ENCODE data around the gene CNGB1.
"Not testable (repeated sequence)": the region's sequence is repeated elsewhere in the genome, so short reads cannot be mapped to it uniquely, and the experiment has no call there.

The CNGB1 gene

DNA sequence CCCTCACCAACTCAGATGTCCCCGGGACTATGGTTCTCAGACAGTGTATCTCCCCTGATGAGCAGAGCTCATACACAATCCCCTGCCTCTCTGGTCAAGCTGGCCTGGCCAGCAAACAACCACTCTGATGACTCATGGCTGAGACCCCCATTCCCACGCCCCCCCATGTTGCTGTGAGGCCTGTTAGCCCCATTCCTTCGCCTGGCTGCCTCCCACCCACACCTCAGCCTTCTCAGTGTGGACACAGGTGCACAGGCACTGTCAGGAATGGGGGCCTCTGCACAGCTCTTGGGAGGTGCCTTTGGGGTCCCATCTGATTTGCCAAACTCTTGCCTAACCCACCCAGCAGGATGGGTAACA lies 80.2 kb downstream of the CNGB1 start:
- DNase-seq (ENCODE audit: low read depth in 1 of 2, low spot score in 1 of 2), result no peak

DNA sequence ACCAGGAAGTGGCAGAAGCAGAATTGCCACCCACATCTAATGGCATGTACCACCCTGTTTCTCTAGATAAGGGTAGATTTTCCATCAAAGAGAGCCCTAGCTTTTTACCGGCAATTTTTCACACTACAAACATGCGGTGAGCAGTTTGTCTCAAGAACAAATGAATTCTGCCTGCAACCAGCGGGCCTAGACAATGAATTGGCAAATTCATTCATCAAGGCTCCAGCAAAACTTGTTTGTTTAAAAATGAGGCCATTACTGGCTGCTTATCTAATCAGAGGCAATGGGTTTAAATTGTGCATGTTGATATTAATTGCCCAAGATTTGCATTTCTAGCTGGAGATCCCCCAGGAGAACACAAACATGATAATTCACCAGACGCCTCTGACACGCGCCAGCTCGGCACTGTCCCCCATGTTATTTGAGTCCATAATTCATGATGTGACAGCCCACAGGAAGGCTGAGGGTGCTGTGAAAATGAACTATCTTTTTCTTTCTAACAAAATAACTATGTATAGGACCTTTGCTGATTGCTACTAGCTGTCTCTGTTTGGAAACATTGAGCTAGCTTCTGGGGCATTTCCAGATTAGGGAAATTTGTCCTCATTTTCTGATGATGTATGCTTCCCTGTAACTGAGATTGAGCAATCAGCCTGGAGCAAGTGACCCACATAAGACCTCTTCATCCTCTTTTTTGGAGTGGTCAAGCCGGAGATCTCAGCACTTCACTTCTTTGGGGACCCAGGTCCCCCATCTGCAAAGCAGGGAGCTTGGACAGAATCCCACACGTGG lies 80.8 kb downstream of the CNGB1 start:
- DNase-seq (ENCODE audit: low read depth in 1 of 2, low spot score in 1 of 2), result no peak

DNA sequence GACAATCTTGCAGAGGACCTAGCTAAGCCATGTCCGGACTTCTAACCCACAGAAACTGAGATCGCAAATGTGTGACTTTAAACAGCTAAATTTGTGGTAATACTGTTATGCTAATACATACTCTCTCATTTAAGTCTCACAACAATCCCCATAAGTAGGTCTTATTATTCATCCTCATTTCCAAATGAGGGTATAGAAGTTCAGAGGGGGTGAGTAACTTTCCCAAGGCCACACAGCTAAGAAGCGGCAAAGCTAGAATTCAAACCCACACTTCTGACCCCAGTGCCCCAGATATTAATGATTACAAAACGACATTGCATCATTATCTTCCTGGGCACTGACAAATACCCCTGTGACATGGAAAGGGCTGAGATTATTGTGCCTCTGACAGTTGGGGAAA lies 81.4 kb downstream of the CNGB1 start:
- no peak for DNase-seq (ENCODE audit: low read depth in 1 of 2, low spot score in 1 of 2)

DNA sequence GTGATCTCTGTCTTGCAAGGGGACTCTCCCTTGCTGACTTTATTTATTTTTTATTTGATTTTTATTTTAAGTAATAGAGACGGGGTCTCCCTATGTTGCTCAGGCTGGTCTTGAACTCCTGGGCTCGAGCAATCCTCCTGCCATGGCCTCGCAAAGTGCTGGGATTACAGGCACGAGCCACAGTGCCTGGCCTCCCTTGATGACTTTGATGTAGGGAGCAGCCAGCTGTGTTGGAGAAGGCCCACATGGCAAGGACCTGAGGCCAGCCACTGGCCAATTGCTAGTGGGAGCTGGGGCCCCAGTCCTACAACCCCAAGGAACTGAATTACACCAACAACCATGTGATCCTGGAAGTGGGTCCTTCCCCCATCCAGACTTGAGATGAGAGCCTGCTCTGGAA lies 81.8 kb downstream of the CNGB1 start:
- DNase-seq (ENCODE audit: low read depth in 1 of 2, low spot score in 1 of 2), result no peak

DNA sequence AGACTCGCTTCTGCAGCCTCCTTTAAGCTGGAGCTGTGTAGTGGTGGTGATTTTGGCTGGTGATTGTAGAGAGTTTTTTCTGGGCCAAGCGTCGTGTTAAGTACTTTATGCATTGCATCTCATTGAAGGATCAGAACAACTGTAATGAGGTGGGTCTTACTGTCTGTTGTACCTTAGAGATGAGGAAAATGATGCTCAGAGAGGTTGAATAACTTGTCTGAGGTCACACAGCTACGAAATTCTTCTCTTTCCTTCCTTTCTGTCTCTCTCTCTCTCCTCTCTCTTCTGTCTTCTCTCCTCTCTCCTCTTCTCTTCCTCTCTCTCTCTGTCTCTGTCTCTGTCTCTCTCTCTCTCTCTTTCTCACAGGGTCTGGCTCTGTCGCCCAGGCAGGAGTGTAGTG lies 82.8 kb downstream of the CNGB1 start:
- no peak for DNase-seq (ENCODE audit: low read depth in 1 of 2, low spot score in 1 of 2)

DNA sequence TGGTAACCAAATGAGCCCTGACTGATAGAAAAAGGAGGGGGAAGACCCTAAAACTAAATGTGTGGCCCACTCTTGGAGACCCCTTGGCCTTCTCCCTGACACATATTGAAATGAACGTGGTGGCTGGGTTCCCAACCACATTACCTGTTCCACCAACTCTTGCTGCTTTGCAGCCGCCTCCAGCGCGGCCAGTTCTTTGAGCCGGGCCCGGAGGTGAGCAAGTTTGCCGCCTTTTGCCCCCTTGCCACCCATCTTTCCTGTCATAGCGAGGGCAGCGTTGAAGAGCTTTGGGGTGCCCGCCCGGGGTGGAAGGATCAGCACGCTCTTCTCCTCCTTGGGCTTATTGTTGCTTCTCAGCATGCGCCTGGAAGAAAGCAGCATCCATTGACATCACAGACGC lies 83.2 kb downstream of the CNGB1 start:
- no peak for DNase-seq (ENCODE audit: low read depth in 1 of 2, low spot score in 1 of 2)

DNA sequence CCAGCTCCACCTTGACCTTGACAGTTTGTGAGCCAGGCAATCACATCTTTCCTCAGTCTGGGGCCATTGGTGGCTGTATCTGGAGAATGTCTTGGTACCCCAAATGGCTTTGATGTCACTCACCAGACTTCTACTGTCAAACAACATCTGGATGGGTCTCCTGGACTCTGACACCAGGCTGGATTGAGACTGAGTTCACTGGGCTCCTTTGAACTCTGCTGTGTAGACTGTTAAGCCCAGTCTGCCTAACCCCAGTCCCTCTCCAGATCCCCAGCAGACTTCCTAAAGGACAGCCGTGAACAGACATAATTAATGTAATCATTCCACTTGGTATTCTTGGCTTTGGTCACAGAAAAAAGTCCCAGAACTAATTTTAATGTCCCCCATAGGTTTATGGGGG lies 84.5 kb downstream of the CNGB1 start:
- no peak for DNase-seq (ENCODE audit: low read depth in 1 of 2, low spot score in 1 of 2)

DNA sequence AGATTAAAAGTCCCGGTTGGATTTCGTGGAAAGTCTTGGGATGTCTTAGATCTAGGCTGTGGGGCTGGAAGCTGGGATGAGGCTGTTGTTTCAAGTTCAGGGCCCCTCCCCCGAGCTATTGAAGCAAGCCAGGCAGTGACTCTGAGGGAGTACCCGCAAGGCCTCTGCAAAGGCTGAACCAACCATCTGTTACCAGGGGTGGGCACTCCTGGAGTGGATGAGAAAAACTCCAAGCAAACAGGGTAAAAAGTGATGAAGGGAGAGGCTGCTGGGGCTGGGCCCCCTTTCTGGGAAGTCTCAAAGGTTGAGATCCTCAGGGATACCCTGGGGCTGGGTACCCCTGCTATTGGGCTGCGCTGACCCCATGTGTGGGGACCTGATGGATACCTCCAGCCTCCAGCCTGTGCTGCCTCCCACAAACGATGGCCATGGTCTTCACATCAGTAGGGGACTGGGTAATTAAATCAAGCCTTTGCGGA lies 86.2 kb downstream of the CNGB1 start:
- no peak for DNase-seq (ENCODE audit: low read depth in 1 of 2, low spot score in 1 of 2)

DNA sequence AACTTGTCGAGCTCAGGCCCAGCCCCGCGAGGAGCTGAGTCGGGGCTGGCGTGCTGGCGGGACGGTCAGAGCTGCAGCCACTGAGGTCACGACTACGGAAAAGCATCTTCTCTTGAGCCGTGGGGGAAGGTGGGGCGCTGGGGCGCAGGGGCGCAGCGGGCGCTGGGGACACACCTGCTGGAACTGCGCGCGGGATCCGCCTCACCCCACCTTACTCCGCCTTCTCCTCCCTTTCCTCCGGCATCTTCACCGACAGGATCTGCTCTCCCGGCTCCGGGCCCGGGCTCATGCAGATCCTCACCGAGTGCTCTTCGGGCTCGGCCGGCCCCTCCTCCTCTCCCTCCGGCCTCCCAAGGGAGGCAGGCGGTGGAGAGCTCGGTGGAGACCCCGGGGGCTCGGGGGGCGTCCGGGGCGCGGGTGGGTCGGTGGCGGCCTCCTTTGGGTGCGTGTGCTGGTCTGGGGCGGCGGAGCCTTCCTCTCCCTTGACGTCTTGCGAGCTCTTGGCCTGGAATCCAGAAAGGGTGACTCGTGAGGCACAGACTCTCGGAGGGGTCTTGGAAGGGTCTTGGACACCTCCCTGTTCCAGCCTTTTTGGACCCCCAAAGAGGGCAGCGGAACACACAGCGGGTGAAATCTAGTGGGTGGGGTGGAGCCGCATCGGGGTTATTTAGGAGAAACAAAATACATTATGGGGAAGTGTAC lies 86.8 kb downstream of the CNGB1 start:
- no peak for DNase-seq (ENCODE audit: low read depth in 1 of 2, low spot score in 1 of 2)

DNA sequence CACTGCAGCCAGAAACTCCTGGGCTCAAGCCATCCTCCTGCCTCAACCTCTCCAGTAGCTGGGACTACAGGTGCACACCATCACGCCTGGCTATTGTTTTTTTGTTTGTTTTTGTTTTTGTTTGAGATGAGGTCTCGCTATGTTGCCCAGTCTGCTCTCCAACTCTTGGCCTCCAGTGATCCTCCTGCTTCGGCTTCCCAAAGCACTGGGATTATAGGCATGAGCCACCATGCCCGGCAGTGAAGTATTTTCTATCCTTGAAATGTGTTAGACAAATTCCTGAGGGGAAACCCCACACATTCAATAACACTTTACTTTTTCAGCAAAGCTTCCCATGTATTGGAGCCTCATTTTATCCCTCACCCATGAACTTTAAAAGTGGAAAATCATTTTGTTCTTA lies 87.4 kb downstream of the CNGB1 start:
- DNase-seq (ENCODE audit: low read depth in 1 of 2, low spot score in 1 of 2), result no peak

DNA sequence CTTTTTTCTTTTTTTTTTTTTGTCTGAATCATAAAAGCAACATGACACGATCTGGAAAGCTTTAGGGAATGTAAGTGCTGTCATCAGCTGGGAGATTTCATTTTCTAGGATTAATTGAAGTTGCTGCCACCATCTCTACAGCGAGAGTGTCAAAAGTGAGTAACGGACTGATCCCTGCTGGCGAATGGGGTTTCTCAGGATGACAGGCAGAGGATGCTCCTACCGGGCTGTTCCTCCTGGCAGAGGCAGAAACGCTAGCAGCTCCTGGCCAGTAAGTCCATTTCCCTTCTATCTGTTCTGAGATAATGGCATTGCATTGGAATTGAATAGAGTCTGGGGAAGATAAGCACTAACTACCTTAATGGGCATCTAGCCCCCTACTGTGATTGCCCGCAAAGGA lies 88.1 kb downstream of the CNGB1 start:
- no peak for DNase-seq (ENCODE audit: low read depth in 1 of 2, low spot score in 1 of 2)

DNA sequence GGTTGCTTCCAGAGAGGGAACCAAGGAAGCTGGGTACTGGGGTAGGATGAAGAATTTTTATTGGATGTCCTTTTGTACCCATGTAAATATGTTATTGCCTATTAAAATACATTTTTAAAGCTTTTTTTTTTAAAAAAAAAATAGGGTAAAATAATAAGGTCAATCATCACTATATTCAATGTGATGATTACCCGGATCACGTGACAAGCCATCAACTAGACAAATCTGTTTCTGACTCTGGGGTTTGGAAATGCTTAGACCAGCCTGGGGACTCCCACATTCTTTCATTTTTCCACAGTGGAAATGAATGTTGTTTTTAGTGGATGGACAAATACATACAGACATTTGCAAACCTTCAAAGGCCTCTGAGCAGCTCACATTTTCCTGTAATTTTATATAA lies 88.7 kb downstream of the CNGB1 start:
- no peak for DNase-seq (ENCODE audit: low read depth in 1 of 2, low spot score in 1 of 2)

DNA sequence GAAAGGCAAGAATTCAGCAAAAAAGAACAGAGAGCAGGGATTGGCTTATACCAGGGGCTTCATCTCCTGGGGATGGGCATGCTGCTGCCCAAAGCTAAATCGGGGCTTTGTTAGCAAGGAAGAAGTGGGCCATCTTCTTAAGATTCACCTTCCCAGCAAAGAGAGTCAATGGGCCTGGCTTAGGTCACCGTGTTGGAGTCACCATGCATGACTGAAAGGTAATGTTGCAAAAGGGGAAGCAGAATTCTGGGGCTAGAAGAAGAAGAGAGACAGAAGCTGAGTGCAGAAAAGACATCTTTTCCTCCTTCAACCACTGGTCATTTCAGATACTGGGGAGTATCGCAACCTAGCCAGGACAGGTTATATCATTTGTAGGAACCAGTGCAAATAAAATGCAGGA lies 92.3 kb downstream of the CNGB1 start:
- DNase-seq (ENCODE audit: low read depth in 1 of 2, low spot score in 1 of 2), result no peak

DNA sequence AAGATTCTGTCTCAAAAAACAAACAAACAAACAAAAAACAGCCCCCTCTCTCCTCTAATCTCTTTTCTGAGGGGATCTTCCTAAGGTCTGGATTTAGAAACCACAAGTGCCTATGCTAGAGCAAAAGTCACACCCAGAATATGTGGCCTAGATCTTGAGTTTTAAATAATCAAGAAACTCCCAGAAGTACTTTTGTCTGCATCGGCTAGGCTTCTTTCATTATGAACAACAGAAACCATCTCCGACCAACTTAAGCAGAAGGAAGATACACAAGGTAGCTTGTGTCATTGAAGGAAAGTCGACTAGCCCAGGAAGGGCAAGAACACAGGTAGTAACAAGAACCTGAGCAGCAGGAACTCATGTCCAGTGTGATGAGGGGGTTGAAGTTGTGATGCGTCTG lies 94.7 kb downstream of the CNGB1 start:
- DNase-seq (ENCODE audit: low read depth in 1 of 2, low spot score in 1 of 2), result no peak

DNA sequence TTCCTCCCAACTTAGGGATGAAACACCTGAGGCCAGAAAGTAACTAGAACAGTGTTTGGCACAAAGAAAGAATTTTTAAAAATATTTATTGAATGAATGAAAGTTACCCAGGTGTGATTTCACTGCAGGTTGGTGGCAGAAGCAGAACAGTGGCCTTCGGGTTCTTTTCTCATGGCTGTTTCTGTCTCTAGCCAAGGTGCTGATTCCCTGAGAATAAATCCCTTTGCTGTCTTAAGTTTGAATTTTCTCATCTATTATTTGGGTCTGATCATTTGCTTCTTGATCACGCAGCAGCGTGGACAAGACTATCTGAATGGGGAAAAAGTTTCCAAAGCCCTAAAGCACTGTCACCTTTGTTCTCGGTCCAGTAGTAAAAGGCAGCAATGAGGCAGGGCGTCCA lies 95.6 kb downstream of the CNGB1 start:
- DNase-seq (ENCODE audit: low read depth in 1 of 2, low spot score in 1 of 2), result no peak

DNA sequence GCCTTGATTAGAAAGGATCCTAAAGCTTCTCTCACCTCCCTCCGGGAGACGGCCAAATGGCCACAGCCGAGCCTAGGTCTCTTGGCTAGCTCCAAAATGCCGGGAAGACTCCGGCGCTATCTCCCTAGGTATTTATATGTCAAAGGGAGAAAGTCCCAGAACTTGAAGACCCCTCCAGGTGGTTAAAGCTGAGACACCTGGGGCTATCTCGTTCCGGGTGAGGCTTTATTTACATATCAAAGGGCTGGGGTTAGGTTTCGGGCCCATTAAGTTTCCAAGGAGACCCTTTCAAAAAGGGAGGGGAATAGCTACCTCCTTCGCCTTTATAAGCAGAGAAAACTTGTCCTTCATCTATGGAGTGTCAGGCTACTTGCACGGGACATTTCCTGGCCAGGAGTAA lies 97.7 kb downstream of the CNGB1 start:
- DNase-seq (ENCODE audit: low read depth in 1 of 2, low spot score in 1 of 2), result no peak

DNA sequence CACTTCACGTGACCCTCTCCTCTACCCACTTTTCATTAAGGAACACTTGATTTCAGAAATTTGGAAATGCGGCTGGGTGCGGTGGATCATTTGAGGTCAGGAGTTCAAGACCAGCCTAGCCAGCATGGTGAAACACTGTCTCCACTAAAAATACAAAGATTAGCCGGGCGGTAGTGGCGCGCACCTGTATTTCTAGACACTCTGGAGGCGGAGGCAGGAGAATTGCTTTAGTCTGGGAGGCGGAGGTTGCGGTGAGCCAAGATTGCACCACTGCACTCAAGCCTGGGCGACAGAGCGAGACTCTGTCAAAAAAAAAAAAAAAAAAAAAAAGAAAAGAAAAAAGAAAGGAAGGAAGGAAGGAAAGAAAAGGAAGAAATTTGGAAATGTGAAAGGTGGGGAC lies 98.2 kb downstream of the CNGB1 start:
- DNase-seq (ENCODE audit: low read depth in 1 of 2, low spot score in 1 of 2), result not testable (repeated sequence)

DNA sequence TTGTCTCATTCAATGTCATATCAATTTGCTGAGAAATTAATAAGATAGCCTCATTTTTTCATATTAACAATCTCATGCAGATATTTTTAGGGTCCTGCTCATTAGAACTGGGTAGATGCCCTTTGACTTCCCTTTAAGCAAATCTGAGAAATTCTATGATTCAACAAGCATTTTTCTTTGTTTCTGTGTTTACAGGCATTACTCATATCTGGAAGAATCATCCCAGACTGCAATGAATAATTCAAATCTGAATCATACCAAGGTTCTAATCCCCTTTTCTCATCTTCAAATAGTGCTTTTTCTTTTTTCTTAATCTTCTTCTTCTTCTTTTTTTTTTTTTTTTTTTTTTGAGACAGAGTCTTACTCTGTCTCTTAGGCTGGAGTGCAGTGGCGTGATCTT lies 99.5 kb downstream of the CNGB1 start:
- DNase-seq (ENCODE audit: low read depth in 1 of 2, low spot score in 1 of 2), result no peak

DNA sequence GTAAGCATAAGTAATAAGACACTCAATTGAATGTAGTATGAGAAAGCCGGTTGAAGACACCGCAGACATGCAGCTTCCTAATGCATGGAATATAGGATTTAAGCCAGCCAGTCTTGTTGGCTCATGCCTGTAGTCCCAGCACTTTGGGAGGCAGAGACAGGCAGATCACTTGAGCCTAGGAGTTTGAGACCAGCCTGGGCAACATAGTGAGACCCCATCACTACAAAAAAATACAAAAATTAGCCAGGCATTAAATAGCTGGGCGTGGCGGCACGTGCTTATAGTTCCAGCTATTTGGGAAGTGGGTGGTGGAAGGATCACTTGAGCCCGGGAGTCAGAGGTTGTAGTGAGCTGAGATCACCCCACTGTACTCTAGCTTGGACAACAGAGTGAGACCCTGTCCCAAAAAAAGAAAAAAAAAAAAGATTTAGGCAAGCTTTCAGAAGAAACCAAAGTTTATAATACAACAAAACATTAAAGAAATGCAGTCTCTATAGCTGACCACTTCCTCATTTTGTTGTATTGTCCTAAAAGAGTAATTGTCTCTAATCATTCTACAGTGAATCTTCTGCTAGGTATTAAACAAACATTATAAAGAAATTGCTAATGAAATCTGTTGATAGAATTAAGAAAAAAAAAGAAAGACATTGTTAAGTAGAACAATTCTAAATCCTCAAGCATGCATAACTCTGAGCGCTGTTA lies 100.0 kb downstream of the CNGB1 start:
- DNase-seq (ENCODE audit: low read depth in 1 of 2, low spot score in 1 of 2), result no peak

DNA sequence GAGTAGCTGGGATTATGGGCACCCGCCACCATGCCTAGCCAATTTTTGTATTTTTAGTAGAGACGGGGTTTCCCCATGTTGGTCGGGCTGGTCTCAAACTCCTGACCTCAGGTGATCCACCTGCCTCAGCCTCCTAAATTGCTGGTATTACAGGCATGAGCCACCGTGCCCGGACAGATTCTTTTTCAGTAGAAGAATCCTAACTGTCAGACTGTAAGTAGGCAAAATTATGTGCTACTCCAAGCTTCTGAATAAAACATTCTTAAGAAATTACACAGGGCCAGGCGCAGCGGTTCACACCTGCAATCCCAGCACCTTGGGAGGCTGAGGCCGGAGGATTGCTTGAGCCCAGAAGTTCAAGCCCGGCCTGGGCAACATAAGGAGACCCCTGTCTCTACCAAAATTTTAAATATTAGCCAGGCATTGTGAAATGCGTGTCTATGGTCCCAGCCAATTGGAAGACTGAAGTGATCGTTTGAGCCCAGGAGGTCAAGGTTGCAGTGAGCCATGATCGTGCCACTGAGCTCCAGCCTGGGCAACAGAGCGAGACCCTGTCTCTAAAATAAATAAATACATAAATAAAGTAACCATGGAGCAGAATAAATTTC lies 101.9 kb downstream of the CNGB1 start:
- no peak for DNase-seq (ENCODE audit: low read depth in 1 of 2, low spot score in 1 of 2)

DNA sequence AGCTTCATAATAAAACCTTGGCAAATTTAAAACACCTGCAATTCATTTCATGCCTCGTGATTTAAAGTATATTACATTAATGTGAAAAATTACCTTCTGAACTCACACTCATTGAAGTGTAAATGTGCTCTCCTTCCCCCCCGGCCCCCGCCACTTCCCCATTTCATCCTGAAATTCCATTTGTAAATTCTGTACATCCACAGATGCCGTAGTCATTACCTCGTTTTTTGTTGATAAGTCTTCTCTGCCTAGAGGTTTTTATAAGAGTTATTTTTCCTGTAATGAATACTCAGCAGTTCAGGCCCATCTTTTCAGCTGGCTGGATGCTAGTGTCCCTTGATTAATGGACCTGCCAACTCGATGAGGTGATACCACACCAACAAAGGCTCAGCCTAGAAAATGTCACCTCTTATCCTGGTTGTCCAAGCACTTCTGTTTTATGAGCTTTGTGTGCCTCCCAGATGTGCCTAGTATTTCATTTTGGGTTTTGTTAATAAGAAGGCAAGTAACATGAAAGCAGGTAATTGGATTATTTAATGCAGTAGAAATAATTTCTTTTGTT lies 103.8 kb downstream of the CNGB1 start:
- DNase-seq (ENCODE audit: low read depth in 1 of 2, low spot score in 1 of 2), result no peak

DNA sequence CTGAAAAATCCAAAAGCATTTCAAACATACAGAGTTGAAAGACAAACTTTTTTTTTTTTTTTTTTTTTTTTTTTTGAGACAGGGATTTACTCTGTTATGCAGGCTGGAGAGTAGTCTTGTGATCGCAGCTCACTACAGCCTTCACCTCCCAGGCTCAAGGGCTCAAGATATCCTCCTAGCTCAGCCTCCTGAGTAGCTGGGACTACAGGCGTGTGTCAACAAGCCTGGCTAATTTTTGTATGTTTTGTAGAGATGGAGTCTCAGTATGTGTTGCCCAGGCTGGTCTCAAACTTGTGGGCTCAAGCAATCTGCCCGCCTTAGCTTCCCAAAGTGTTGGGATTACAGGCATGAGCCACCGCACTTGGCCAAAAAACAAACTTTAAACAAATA lies 104.4 kb downstream of the CNGB1 start:
- DNase-seq (ENCODE audit: low read depth in 1 of 2, low spot score in 1 of 2), result no peak
